ENCODE results near the gene SF3A1. TPM values are rescaled to one million over a fixed set of nuclear protein-coding genes. Genes with fewer than 3 reads are reported as not detected.

The SF3A1 gene
- total and polyA plus RNA-seq, 4 donors, result 19.6 to 41.6 (median 23.9) TPM

DNA sequence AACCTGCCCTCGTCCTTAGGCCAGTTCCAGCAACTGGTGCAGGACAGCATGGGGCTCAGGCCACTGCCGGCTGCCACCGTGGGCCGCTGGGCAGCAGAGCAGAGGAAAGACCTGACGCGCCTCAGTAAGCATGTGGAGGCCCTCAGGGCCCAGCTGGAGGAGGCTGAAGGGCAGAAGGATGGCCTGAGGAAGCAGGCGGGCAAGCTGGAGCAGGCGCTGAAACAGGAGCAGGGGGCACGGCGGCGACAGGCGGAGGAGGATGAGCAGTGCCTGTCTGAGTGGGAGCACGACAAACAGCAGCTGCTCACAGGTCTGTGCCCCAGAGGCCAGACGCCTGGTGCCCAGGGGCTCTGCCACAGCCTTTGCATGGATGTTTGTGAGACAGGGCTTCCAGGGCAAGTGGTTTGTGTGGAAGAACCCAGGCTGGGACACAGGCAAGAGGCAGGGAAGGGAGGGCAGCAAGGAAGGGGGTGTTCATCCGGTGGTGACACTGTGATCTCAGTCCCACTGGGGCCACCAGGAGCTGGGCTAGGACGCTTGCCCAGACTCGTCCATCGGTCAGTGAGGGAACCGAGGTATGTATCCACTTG, 14.0 kb upstream of the SF3A1 start:
- no peak for DNase-seq (ENCODE audit: low spot score)
- Histone ChIP-seq H3K36me3 (ENCODE audit: control insufficient read depth in 4 of 4, insufficient read depth in 3 of 4, low read depth in 1 of 4, low read length in 3 of 4) (no peaks in the 10 kb centered on the region), H3K9ac (ENCODE audit: low read depth in 1 of 2, low read length in 2 of 2) (no peak overlapping the region), H3K27ac (ENCODE audit: low read depth in 1 of 2, low read length in 2 of 2) (no peak overlapping the region), H3K27me3 (ENCODE audit: control insufficient read depth in 4 of 4, insufficient read depth in 4 of 4, low read length in 3 of 4) (no peaks in the 10 kb centered on the region), H3K4me3 (ENCODE audit: low read depth in 1 of 3, low read length in 3 of 3) (no peak overlapping the region), H3K4me1 (ENCODE audit: control insufficient read depth in 4 of 4, insufficient read depth in 4 of 4, low read length in 3 of 4) (no peaks in the 10 kb centered on the region), H3K9me3 (ENCODE audit: control insufficient read depth in 4 of 4, low read length in 3 of 4) (no peaks in the 10 kb centered on the region)
- WGBS, result 95% methylated on average over 19 of the region's 19 CpGs
- TF ChIP-seq RXRA (IDR thresholded peaks at IDR 0.05), result no peak
- TF ChIP-seq, protein P1, sequence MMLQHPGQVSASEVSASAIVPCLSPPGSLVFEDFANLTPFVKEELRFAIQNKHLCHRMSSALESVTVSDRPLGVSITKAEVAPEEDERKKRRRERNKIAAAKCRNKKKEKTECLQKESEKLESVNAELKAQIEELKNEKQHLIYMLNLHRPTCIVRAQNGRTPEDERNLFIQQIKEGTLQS (IDR thresholded peaks at IDR 0.05), result no peak
- no peak for TF ChIP-seq FOXA1 (IDR thresholded peaks at IDR 0.05)
- TF ChIP-seq, protein P2, sequence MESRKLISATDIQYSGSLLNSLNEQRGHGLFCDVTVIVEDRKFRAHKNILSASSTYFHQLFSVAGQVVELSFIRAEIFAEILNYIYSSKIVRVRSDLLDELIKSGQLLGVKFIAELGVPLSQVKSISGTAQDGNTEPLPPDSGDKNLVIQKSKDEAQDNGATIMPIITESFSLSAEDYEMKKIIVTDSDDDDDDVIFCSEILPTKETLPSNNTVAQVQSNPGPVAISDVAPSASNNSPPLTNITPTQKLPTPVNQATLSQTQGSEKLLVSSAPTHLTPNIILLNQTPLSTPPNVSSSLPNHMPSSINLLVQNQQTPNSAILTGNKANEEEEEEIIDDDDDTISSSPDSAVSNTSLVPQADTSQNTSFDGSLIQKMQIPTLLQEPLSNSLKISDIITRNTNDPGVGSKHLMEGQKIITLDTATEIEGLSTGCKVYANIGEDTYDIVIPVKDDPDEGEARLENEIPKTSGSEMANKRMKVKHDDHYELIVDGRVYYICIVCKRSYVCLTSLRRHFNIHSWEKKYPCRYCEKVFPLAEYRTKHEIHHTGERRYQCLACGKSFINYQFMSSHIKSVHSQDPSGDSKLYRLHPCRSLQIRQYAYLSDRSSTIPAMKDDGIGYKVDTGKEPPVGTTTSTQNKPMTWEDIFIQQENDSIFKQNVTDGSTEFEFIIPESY (IDR thresholded peaks at IDR 0.05), result no peak
- TF ChIP-seq, protein P3, sequence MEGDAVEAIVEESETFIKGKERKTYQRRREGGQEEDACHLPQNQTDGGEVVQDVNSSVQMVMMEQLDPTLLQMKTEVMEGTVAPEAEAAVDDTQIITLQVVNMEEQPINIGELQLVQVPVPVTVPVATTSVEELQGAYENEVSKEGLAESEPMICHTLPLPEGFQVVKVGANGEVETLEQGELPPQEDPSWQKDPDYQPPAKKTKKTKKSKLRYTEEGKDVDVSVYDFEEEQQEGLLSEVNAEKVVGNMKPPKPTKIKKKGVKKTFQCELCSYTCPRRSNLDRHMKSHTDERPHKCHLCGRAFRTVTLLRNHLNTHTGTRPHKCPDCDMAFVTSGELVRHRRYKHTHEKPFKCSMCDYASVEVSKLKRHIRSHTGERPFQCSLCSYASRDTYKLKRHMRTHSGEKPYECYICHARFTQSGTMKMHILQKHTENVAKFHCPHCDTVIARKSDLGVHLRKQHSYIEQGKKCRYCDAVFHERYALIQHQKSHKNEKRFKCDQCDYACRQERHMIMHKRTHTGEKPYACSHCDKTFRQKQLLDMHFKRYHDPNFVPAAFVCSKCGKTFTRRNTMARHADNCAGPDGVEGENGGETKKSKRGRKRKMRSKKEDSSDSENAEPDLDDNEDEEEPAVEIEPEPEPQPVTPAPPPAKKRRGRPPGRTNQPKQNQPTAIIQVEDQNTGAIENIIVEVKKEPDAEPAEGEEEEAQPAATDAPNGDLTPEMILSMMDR (IDR thresholded peaks at IDR 0.05; ENCODE audit: low read depth, low read length, missing input control), result no peak
- no peak for TF ChIP-seq JUND (IDR thresholded peaks at IDR 0.05)
- TF ChIP-seq SP1 (IDR thresholded peaks at IDR 0.05), result no peak
- TF ChIP-seq HNF4G (IDR thresholded peaks at IDR 0.05), result no peak
- TF ChIP-seq FOXA2 (IDR thresholded peaks at IDR 0.05), result no peak
- no peak for TF ChIP-seq TAF1 (conservative IDR thresholded peaks at IDR 0.05)

DNA sequence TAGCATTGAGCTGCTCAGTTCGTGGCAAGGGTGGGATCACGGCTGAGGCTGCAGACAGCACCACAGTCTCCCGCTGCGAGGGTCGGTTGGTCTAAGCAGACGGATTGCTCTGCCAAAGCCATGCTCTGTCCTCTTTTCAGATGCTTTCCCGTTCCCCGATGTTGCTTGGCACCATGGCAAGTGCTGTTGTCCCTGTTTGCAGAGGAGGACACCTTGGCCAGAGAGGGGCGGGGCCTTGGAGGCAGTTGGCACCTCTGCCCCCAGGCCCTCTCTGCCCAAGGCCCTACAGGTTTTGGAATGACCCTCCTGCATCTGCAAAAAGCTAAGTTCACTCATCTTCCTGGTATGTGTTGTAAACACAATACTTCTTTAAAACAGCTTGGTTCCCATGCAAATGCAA, 11.7 kb upstream of the SF3A1 start:
- TF ChIP-seq JUND (IDR thresholded peaks at IDR 0.05) (no peak), FOXA1 (IDR thresholded peaks at IDR 0.05) (no peak), RXRA (IDR thresholded peaks at IDR 0.05) (no peak), SP1 (IDR thresholded peaks at IDR 0.05) (no peak), EGR1 (IDR thresholded peaks at IDR 0.05; ENCODE audit: low read depth in 2 of 2) (no peak), YY1 (IDR thresholded peaks at IDR 0.05) (no peak), HNF4A (conservative IDR thresholded peaks at IDR 0.05) (no peak), RAD21 (IDR thresholded peaks at IDR 0.05) (no peak), HNF4G (IDR thresholded peaks at IDR 0.05) (no peak), GABPA (IDR thresholded peaks at IDR 0.05 in 1 of 2, conservative IDR thresholded peaks at IDR 0.05 in 1 of 2) (no peak), TAF1 (conservative IDR thresholded peaks at IDR 0.05) (no peak)
- TF ChIP-seq, protein P3 (IDR thresholded peaks at IDR 0.05; ENCODE audit: low read depth, low read length, missing input control), result no peak
- TF ChIP-seq, protein P4, sequence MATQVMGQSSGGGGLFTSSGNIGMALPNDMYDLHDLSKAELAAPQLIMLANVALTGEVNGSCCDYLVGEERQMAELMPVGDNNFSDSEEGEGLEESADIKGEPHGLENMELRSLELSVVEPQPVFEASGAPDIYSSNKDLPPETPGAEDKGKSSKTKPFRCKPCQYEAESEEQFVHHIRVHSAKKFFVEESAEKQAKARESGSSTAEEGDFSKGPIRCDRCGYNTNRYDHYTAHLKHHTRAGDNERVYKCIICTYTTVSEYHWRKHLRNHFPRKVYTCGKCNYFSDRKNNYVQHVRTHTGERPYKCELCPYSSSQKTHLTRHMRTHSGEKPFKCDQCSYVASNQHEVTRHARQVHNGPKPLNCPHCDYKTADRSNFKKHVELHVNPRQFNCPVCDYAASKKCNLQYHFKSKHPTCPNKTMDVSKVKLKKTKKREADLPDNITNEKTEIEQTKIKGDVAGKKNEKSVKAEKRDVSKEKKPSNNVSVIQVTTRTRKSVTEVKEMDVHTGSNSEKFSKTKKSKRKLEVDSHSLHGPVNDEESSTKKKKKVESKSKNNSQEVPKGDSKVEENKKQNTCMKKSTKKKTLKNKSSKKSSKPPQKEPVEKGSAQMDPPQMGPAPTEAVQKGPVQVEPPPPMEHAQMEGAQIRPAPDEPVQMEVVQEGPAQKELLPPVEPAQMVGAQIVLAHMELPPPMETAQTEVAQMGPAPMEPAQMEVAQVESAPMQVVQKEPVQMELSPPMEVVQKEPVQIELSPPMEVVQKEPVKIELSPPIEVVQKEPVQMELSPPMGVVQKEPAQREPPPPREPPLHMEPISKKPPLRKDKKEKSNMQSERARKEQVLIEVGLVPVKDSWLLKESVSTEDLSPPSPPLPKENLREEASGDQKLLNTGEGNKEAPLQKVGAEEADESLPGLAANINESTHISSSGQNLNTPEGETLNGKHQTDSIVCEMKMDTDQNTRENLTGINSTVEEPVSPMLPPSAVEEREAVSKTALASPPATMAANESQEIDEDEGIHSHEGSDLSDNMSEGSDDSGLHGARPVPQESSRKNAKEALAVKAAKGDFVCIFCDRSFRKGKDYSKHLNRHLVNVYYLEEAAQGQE (IDR thresholded peaks at IDR 0.05), result no peak
- no peak overlapping the region for H3K9ac ChIP-seq (ENCODE audit: low read depth in 1 of 2, low read length in 2 of 2)
- WGBS, result 82% methylated on average over 9 of the region's 9 CpGs

More for the DNA sequence above, 11.7 kb upstream of the SF3A1 start:
- no peak overlapping the region for H3K4me3 ChIP-seq (ENCODE audit: low read depth in 1 of 3, low read length in 3 of 3)
- H3K9me3 ChIP-seq (ENCODE audit: control insufficient read depth in 4 of 4, low read length in 3 of 4), result no peaks in the 10 kb centered on the region
- H3K27me3 ChIP-seq (ENCODE audit: control insufficient read depth in 4 of 4, insufficient read depth in 4 of 4, low read length in 3 of 4), result no peaks in the 10 kb centered on the region
- H3K4me1 ChIP-seq (ENCODE audit: control insufficient read depth in 4 of 4, insufficient read depth in 4 of 4, low read length in 3 of 4), result no peaks in the 10 kb centered on the region
- no peak for DNase-seq (ENCODE audit: low spot score)
- no peak overlapping the region for H3K27ac ChIP-seq (ENCODE audit: low read depth in 1 of 2, low read length in 2 of 2)
- no peaks in the 10 kb centered on the region for H3K36me3 ChIP-seq (ENCODE audit: control insufficient read depth in 4 of 4, insufficient read depth in 3 of 4, low read depth in 1 of 4, low read length in 3 of 4)

Data from liver (tissue), 9 donors.